Prostate gland (tissue), 2 donors: ENCODE data around the gene CSTF3. TPM values are rescaled to one million over a fixed set of nuclear protein-coding genes. Genes with fewer than 3 reads are reported as not detected.

Experiments
- DNase-seq: peaks from one replicate; pipeline ENCODE4 v3.0.0-alpha.2; 2019; ENCODE audit warnings: low spot score
- H3K27ac ChIP-seq, 2 donors: fragments of 200-600 bp; sonication (generic); 2 replicates each; pipeline ENCODE4 v1.5.1; 2017 to 2019
- H3K27me3 ChIP-seq: fragments of 200-600 bp; sonication (generic); replicated peaks from 2 replicates; pipeline ENCODE4 v1.5.1; 2019; ENCODE audit not compliant: insufficient read depth
- H3K36me3 ChIP-seq, 2 donors: fragments of 200-600 bp; sonication (generic); 1 replicate in 1 of 2; 2 replicates in 1 of 2; pipeline versions ENCODE4 v1.5.1 to v1.8.1; 2017 to 2019
- H3K4me1 ChIP-seq: fragments of 200-600 bp; sonication (generic); replicated peaks from 2 replicates; pipeline ENCODE4 v1.5.1; 2019
- H3K4me3 ChIP-seq, 2 donors: fragments of 200-600 bp; sonication (generic); 2 replicates each; pipeline ENCODE4 v1.5.1; 2017 to 2019
- H3K9me3 ChIP-seq: fragments of 200-600 bp; sonication (generic); 2 replicates; pipeline ENCODE4 v1.5.1; 2017
- POLR2A ChIP-seq: fragments of 450-650 bp; IDR thresholded peaks from one replicate; pipeline ENCODE4 v1.6.1; 2016; ENCODE audit warnings: antibody characterized with exemption, mild to moderate bottlenecking
- POLR2AphosphoS5 ChIP-seq: sonication (generic); formaldehyde crosslinking; IDR thresholded peaks from one replicate; pipeline ENCODE4 v1.6.1; 2017; ENCODE audit warnings: antibody characterized with exemption
- WGBS: methylation state at CpG from one replicate; pipeline ENCODE4 v1.1.5; 2018; 5-methylcytosine and 5-hydroxymethylcytosine counted together
- intact Hi-C: fragments of 100-400 bp; cut with DNase I; formaldehyde crosslinking; loops from one replicate; pipeline ENCODE4 v1.14.2; 2022
- total RNA-seq, 2 donors: library from RNA; depleted of rRNA; stranded (reverse); fragments of >200 nt; gene quantifications; one replicate each; pipeline ENCODE4 v1.1.0, GENCODE V29; 2016
- TF ChIP-seq, protein P1 (sequence below), 4 experiments: fragments of 200-600 bp in 2 of 4; fragments of 450-650 bp in 2 of 4; sonication (generic) in 2 of 4; IDR thresholded peaks; 1 replicate in 3 of 4; 2 replicates in 1 of 4; pipeline ENCODE4 v1.5.1; 2016 to 2019; ENCODE audit warnings: antibody characterized with exemption in 4 of 4, mild to moderate bottlenecking in 2 of 4, moderate library complexity in 2 of 4

The CSTF3 gene
- total RNA-seq, 2 donors from 2014 or later, result 12.5 to 13.3 TPM

DNA sequence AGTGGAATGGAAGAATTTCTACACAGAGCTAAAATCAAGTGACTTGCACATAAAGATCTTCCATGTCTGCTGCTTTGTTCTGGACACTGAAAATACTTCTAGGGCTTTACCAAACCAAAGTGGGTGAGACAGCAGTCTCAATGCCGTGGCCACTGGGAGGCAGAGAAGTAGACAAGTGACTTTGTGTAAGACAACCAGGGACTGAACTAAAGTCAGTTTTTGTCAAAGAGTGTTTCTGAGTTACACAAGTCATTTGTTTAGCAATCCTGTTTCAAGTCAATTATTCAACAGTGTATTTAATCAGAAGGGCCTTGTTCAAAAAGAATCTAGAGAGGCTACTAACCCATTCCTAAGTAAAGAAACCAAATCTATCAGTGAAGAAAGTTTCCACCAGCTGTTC lies 75.3 kb downstream of the CSTF3 start:
- WGBS, result 88% methylated on average over 1 of the region's 1 CpG
- intact Hi-C loops, result no loop called here
- Histone ChIP-seq H3K27me3 (no peaks in the 10 kb centered on the region), H3K4me1 (no peaks in the 10 kb centered on the region), H3K27ac (no peak overlapping the region), H3K4me3 (no peak overlapping the region), H3K9me3 (no peaks in the 10 kb centered on the region), H3K36me3 (peaks cover 3% of the 10 kb centered on the region in 2 donors)
- no peak for DNase-seq
- TF ChIP-seq POLR2AphosphoS5 (no peak), POLR2A (no peak)
- TF ChIP-seq, protein P1, sequence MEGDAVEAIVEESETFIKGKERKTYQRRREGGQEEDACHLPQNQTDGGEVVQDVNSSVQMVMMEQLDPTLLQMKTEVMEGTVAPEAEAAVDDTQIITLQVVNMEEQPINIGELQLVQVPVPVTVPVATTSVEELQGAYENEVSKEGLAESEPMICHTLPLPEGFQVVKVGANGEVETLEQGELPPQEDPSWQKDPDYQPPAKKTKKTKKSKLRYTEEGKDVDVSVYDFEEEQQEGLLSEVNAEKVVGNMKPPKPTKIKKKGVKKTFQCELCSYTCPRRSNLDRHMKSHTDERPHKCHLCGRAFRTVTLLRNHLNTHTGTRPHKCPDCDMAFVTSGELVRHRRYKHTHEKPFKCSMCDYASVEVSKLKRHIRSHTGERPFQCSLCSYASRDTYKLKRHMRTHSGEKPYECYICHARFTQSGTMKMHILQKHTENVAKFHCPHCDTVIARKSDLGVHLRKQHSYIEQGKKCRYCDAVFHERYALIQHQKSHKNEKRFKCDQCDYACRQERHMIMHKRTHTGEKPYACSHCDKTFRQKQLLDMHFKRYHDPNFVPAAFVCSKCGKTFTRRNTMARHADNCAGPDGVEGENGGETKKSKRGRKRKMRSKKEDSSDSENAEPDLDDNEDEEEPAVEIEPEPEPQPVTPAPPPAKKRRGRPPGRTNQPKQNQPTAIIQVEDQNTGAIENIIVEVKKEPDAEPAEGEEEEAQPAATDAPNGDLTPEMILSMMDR (IDR thresholded peaks at IDR 0.05), result no peak

DNA sequence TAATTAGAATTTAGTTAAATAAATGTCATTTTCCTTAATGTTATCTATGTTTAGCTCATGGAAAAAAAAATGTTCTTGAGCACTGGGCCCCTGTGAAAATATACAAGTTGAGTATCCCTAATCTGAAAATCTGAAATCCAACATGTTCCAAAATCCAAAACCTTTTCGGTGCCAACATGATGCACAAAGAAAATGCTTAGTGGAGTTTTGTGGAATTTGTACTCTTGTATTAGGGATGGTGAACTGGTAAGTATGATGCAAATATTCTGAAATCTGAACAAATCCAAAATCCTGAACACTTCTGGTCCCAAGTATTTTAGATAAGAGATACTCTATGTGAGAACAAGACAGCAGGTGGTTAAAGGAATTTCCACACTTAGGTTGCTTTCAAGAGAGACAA lies 77.4 kb downstream of the CSTF3 start:
- TF ChIP-seq POLR2A, result no peak
- TF ChIP-seq, protein P1 (IDR thresholded peaks at IDR 0.05), result no peak
- TF ChIP-seq POLR2AphosphoS5, result no peak
- no peaks in the 10 kb centered on the region for H3K4me1 ChIP-seq
- H3K4me3 ChIP-seq, result no peak overlapping the region
- H3K27ac ChIP-seq, result no peak overlapping the region
- 90% methylated on average over 1 of the region's 1 CpG for WGBS
- peaks cover 0 to 3% of the 10 kb centered on the region in 2 donors for H3K36me3 ChIP-seq
- DNase-seq, result no peak
- intact Hi-C loops, result no loop called here
- no peaks in the 10 kb centered on the region for H3K9me3 ChIP-seq
- no peaks in the 10 kb centered on the region for H3K27me3 ChIP-seq

DNA sequence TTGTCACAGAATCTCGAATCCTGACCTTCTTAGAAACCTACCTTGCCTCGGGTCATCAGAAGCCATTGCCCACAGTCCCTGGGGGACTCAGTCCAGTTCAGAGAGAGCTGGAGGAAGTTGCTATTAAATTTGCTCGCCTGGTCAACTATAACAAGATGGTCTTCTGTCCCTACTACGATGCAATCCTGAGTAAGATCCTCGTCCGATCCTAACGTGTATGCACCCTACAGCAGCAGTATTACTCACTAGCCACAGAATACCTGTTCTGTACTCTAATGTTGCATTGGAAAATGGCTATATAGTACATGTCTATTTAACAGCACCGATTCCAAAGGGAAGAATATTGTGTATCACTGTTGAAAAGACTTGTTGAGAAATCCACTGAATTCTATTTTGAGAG lies 88.8 kb downstream of the CSTF3 start:
- H3K9me3 ChIP-seq, result no peaks in the 10 kb centered on the region
- intact Hi-C loops, result no loop called here
- H3K4me3 ChIP-seq, result no peak overlapping the region
- H3K27ac ChIP-seq, result no peak overlapping the region
- no peak for DNase-seq
- H3K36me3 ChIP-seq, result peaks cover 0 to 6% of the 10 kb centered on the region in 2 donors
- WGBS, result 87% methylated on average over 8 of the region's 8 CpGs
- no peaks in the 10 kb centered on the region for H3K4me1 ChIP-seq
- TF ChIP-seq POLR2AphosphoS5 (no peak), POLR2A (no peak)
- TF ChIP-seq, protein P1 (IDR thresholded peaks at IDR 0.05), result no peak
- no peaks in the 10 kb centered on the region for H3K27me3 ChIP-seq

DNA sequence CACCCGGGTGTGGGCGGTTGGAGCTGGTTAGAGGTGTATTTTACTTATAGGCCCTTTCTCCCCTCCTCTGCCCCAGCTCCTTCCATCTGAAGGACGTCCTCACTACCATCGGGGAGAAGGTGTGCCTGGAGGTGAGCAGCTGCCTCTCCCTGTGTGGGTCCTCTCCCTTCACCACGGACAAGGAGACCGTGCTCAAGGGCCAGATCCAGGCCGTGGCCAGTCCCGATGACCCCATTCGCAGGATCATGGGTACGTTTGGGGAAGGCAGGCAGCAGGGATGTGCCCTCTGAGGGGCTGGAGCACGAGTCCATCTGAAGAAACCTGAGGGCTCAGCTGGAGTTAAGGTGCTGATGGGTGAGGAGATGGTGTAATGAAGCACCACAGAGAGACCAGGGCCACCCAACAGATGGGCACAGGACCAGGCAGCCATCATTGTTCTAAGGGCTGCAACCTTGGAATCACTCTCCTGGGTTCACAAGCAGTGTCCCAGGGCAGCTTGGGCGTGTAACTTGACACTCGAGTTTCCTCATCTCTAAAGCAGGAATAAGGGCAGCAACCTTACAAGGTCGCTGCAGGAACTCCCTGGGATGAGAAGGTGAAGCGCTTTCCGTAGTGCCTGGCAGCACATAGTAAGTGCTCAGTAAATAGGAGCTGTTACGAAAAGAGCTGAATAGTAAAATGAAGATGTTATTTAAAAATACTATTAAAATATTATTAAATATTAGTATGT lies 92.5 kb downstream of the CSTF3 start:
- intact Hi-C loops, result loop anchor here (10.0 kb wide), 1 partner anchor 264 kb away; no protein-coding TSS in a partner anchor
- H3K36me3 ChIP-seq, result peaks cover 0 to 6% of the 10 kb centered on the region in 2 donors

More for the DNA sequence above, 92.5 kb downstream of the CSTF3 start:
- WGBS, result 93% methylated on average over 17 of the region's 17 CpGs
- Histone ChIP-seq H3K27me3 (no peaks in the 10 kb centered on the region), H3K27ac (no peak overlapping the region), H3K4me1 (peaks cover 7% of the 10 kb centered on the region), H3K9me3 (no peaks in the 10 kb centered on the region), H3K4me3 (no peak overlapping the region)
- TF ChIP-seq POLR2AphosphoS5, result no peak
- TF ChIP-seq, protein P1 (IDR thresholded peaks at IDR 0.05), result no peak
- no peak for TF ChIP-seq POLR2A
- no peak for DNase-seq
